ENCODE results near the gene PCDH15.
"Not testable (repeated sequence)": the region's sequence is repeated elsewhere in the genome, so short reads cannot be mapped to it uniquely, and the experiment has no call there.

PCDH15 gene

DNA sequence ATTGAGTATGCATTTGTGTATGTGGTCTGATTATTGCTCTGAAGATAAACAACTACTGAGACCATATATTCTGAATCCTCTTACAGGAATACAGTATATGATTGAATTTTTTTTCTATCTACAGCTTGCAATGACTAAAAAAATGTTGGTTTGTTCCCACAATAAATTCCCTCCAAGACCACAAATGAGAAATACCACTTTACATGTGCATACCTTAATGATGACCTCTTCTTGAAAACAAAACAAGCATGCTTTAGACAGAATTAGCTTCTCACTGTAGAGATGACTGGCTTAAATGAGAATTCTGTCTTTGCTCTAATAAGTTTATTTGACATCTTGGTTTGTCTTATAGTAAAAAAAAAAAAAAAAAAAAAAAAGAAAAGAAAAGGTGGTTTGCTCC is 241.5 kb downstream of the PCDH15 start:
- FAIRE-seq: no peak

GRCh38 chr10:54554028-54554427 is 247.0 kb downstream of the PCDH15 start:
- no peak for FAIRE-seq
- DNase-seq (ENCODE audit: low spot score): no peak

More for the DNA sequence above, 241.5 kb downstream of the PCDH15 start:
- peak; percentile 34 for DNase-seq (ENCODE audit: low spot score)

DNA sequence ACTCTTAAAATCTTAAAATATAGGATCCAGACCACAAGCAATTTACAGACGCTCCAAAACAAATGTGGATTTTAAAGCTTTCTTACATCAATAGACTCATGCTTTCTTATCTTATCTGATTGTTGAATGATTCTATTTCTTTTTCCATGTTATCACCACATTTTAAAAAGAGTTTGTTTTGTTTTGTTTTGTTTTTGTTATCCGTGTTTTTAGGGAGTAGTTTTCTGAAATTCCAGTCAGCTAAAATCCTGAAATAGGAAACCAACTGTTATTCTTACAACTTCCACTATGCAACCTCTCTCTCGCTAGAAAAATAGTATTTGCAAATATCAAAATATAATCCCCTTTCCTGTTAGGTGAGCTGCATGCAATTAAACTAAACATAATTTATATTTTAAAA is 251.0 kb downstream of the PCDH15 start:
- no peak for FAIRE-seq
- no peak for DNase-seq (ENCODE audit: low spot score)

- FAIRE-seq: no peak
- no peak for DNase-seq (ENCODE audit: low spot score)
Measured at GRCh38 chr10:54531296-54531695, 269.7 kb downstream of the PCDH15 start.

DNA sequence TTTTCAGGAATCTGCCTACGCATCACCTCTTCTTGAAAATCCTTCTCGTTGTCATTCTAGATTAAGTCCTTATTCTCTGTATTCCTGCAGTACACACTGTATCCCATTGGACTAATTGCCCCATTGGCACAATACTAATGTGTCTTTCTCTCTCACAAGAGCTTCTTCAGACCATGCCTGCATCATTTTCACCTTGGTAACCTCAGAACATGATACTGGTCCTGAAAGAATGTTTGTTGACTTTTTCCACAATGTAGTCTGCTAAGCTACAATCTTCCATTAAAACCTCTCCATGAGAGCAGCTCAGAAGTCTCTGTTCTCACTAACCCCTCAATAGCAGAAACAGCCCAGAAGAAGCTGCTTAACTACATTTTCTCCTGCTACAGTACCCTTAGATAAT is 270.7 kb downstream of the PCDH15 start:
- DNase-seq (ENCODE audit: low spot score): no peak

GRCh38 chr10:54525816-54526215 is 275.2 kb downstream of the PCDH15 start:
- DNase-seq (ENCODE audit: low spot score): no peak
- FAIRE-seq: no peak

More for the DNA sequence above, 270.7 kb downstream of the PCDH15 start:
- FAIRE-seq: peak; percentile 9

- not testable (repeated sequence) for DNase-seq (ENCODE audit: low spot score)
Measured at GRCh38 chr10:54515244-54515643, 285.8 kb downstream of the PCDH15 start.

DNA sequence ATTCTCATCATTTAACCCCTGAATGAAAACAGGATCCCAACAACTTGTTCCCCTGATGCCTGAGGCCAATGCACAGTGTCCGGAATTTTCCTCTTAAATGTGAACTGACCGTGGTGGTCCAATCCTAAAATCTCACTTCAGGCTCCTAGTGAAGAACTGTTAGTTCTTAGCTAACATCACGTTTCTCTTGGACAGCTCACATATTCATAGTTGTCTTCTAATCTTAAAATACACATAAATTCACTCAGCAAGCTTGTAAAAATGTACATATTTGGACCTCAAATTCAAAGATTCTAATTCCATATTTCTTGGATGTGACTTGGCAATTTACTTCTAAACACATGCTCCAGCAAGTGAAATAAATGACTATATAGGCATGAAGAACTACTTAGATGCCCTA is 297.2 kb downstream of the PCDH15 start:
- no peak for FAIRE-seq

More at GRCh38 chr10:54515244-54515643, 285.8 kb downstream of the PCDH15 start:
- FAIRE-seq: not testable (repeated sequence)

GRCh38 chr10:54501929-54502328 is 299.1 kb downstream of the PCDH15 start:
- FAIRE-seq (no peak), DNase-seq (ENCODE audit: low spot score) (no peak)

More for the DNA sequence above, 297.2 kb downstream of the PCDH15 start:
- no peak for DNase-seq (ENCODE audit: low spot score)

DNA sequence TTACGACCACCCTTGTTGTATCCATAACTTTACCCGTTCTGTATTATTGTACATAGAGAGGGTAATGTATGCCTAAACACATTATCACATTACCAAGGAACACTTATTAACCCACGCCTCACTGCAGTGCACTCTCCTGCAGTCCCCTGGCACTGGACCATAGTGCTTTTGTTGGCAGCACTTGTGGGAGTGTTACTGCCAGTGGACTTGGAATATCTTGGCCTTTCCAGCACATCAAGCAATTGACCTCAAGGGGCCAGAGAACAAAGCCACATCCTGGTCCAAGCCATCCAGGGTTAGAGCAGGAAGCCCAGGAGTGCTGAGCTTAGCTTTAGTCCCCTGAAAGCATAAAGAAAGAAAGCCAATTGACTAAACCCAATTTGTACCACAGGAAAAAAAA is 304.2 kb downstream of the PCDH15 start:
- no peak for DNase-seq (ENCODE audit: low spot score)
- no peak for FAIRE-seq

- no peak for FAIRE-seq
- no peak for DNase-seq (ENCODE audit: low spot score)
Measured at GRCh38 chr10:54487743-54488142, 313.3 kb downstream of the PCDH15 start.

DNA sequence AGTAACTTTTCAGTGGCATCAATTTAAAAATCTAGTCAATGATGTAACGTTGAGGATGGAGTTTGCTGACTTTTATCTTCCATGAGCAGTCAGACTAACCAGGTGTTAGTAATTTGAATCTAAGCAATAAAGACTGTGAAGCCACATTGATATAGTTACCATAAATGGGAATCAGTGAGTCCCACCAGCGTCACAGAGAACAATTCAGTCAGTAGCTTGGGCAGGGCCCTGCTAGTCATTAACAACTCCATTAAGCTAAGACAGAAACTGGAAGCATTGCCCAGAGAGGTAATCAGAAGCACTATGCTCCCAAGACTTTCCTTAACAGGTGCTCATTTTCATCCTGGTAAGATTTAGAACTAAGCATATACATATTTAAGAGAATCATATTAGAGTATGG is 315.1 kb downstream of the PCDH15 start:
- no peak for FAIRE-seq
- no peak for DNase-seq (ENCODE audit: low spot score)

- DNase-seq (ENCODE audit: low spot score) (no peak), FAIRE-seq (no peak)
Measured at GRCh38 chr10:54484186-54484585, 316.8 kb downstream of the PCDH15 start.

DNA sequence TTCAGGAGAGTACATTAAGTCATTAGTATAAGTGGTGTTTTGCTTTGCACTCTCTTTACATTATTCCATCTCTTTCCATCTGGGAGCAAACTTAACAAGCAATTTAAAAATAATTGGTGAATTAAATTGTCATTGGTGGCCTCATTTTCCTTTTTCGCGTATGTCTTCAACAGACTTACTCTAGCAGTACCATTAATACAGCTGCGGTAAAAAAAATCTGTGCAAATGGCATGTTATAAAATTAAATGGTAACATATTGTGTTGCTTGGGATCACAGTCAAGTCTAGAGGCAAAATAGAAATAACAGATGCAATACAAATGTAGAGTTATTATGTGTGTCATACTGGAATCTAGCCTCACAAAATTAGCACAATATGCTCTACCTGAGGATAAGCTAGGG is 322.4 kb downstream of the PCDH15 start:
- no peak for DNase-seq (ENCODE audit: low spot score)
- FAIRE-seq: no peak

GRCh38 chr10:54477738-54478137 is 323.3 kb downstream of the PCDH15 start:
- DNase-seq (ENCODE audit: low spot score) (no peak), FAIRE-seq (no peak)

- DNase-seq (ENCODE audit: low spot score) (peak; percentile 4), FAIRE-seq (no peak)
Measured at GRCh38 chr10:54470324-54470631, 330.8 kb downstream of the PCDH15 start.

DNA sequence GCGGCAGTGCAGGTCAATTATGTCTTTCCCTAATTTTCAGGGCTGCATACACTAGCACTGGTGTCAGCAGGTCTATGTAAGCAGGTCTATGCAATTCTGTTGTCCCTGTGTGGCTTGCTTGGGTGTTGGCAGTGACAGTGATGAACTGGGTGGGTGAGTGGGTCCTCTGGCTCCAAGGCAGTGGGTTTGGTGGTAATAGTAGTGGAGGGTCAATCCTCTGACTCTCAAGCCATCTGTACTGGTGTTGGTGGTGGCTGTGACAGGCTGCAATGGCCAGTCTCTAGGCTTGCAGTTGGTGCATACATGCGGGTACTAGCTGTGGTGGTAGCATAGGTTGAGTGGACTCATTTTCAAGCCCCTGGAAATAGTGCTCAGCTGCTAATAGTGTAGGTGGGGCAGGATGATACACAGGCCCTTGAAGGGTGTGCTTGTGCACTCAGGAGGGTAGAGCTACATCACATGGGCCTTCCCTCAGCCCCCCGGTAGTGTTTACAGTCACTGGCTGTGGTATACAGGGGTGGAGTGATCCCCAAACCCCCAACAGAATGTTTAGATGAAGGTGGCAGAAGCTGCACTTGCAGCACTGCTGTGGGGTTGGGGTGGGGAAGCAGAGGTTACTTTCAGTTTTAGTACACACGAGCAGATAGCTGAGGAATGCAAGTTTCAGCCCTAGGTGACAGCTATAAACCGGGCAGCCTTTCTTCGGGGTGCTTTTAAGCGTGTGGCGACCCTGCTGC is 331.3 kb downstream of the PCDH15 start:
- DNase-seq (ENCODE audit: low spot score) (peak; percentile 6), FAIRE-seq (no peak)

- DNase-seq (ENCODE audit: low spot score): no peak
- FAIRE-seq: no peak
Measured at GRCh38 chr10:54454271-54454670, 346.8 kb downstream of the PCDH15 start.

DNA sequence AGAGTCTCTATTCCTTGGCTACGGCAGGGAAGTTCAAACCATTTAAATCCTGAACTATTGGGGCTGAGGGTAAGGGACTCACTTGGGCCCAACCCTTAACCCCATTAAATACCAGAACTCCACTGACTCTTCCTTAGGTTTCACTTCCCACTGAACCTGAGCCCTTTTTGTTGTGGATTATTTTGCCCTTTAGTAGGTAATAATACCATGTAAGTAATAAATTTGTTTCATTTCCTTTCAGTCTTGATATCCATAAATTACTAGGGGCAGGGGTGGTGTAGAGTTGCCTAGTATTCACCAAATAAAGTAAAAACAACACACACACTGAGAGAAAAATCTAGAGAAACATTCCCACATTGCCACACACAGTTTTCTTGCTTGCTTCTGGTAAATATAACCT is 352.0 kb downstream of the PCDH15 start:
- FAIRE-seq: no peak

DNA sequence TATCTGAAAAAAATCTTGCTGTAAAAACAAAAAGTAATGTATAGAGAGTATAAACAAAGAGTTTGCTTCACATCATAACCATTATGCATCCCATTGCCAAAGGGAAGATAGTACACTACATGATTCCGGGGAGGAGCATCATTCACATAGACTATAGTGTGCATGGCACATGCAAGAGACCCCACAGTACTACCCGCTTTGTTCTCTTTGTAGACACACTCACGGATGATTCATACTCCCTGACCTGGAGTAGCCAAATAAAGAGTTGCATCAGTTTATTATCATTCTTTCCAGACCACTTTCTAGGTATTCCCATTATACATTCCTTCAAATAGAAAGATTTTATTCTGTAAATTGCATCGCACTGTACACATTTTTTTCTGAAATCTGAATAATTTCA is 356.9 kb downstream of the PCDH15 start:
- DNase-seq (ENCODE audit: low spot score): no peak
- FAIRE-seq: no peak

More for the DNA sequence above, 352.0 kb downstream of the PCDH15 start:
- no peak for DNase-seq (ENCODE audit: low spot score)

GRCh38 chr10:54441275-54441674 is 359.8 kb downstream of the PCDH15 start:
- no peak for FAIRE-seq
- DNase-seq (ENCODE audit: low spot score): no peak

- DNase-seq (ENCODE audit: low spot score) (no peak), FAIRE-seq (no peak)
Measured at GRCh38 chr10:54434782-54435181, 366.2 kb downstream of the PCDH15 start.

- no peak for DNase-seq (ENCODE audit: low spot score)
- no peak for FAIRE-seq
Measured at GRCh38 chr10:54415483-54415882, 385.5 kb downstream of the PCDH15 start.

GRCh38 chr10:54402576-54402975 is 398.5 kb downstream of the PCDH15 start:
- FAIRE-seq: no peak
- peak; percentile 2 for DNase-seq (ENCODE audit: low spot score)

All from urothelium cell line (cell line).